OCI-LY7 (cell line): ENCODE measurements around the gene MVK.

Experiments
- CTCF ChIP-seq: fragments of 200-600 bp; sonication (generic); conservative IDR thresholded peaks from 2 replicates; pipeline ENCODE4 v1.5.1; 2014; ENCODE audit warnings: mild to moderate bottlenecking, antibody characterized with exemption, low read length, moderate library complexity, mixed read lengths
- EZH2phosphoT487 ChIP-seq: fragments of 200-600 bp; sonication (generic); IDR thresholded peaks from 2 replicates; pipeline ENCODE4 v1.6.1; 2018; ENCODE audit warnings: low read depth, borderline replicate concordance, mild to moderate bottlenecking, mixed run types, antibody characterized with exemption, low read length, moderate library complexity, mixed read lengths

GRCh38 chr12:109640961-109641360 lies 67.4 kb downstream of the MVK start:
- TF ChIP-seq CTCF (no peak), EZH2phosphoT487 (no peak)
